Type B pancreatic cell (in vitro differentiated cells): ENCODE results near the gene INHA. TPM values are rescaled to one million over a fixed set of nuclear protein-coding genes. Genes with fewer than 3 reads are reported as not detected.
A peak's percentile ranks its signal among the peaks of the same experiment; 100 is the strongest.

Source experiments
- DNase-seq: peaks from one replicate; pipeline ENCODE4 v3.0.0; 2021; ENCODE audit warnings: mixed read lengths; ENCODE audit not compliant: unreplicated experiment; ENCODE audit errors: extremely low spot score
- H3K27ac Mint-ChIP-seq: 2 replicates; pipeline ENCODE4 v1.8.0; 2021; ENCODE audit warnings: mild to moderate bottlenecking, mixed read lengths
- H3K27me3 Mint-ChIP-seq: 2 replicates; pipeline ENCODE4 v1.8.0; 2021; ENCODE audit warnings: mixed read lengths
- H3K36me3 Mint-ChIP-seq: 2 replicates; pipeline ENCODE4 v1.8.0; 2021; ENCODE audit warnings: mixed read lengths
- H3K4me1 Mint-ChIP-seq: one replicate; pipeline ENCODE4 v1.8.0; 2021; ENCODE audit warnings: mixed read lengths; ENCODE audit not compliant: unreplicated experiment
- H3K4me3 Mint-ChIP-seq: 2 replicates; pipeline ENCODE4 v1.8.0; 2021; ENCODE audit warnings: mild to moderate bottlenecking, mixed read lengths
- H3K9me3 Mint-ChIP-seq: 2 replicates; pipeline ENCODE4 v1.8.0; 2021; ENCODE audit warnings: mixed read lengths
- CTCF ChIP-seq: fragments of 200-600 bp; sonication (generic); conservative IDR thresholded peaks from 2 replicates; pipeline ENCODE4 v1.5.0; 2021; ENCODE audit warnings: antibody characterized with exemption, mild to moderate bottlenecking
- total RNA-seq: library from RNA; stranded (reverse); gene quantifications from 2 replicates; pipeline ENCODE4 v1.2.1, GENCODE V29; 2021; ENCODE audit warnings: low replicate concordance

INHA gene
- total RNA-seq, 1 donor from 2014 or later = 1.2 TPM

- DNase-seq = no peak
- Mint-ChIP-seq H3K9me3 (no peaks in the 10 kb centered on the region), H3K27ac (no peak overlapping the region), H3K4me1 (peaks cover 5% of the 10 kb centered on the region), H3K4me3 (no peak overlapping the region), H3K36me3 (peaks cover 7% of the 10 kb centered on the region), H3K27me3 (peaks cover 2% of the 10 kb centered on the region)
- no peak for TF ChIP-seq CTCF
These were observed 14.0 kb upstream of the INHA start for GRCh38 chr2:219557791-219558785.

GRCh38 chr2:219559156-219559915 lies 12.8 kb upstream of the INHA start:
- no peak for DNase-seq
- TF ChIP-seq CTCF = no peak
- Mint-ChIP-seq H3K9me3 (no peaks in the 10 kb centered on the region), H3K4me1 (peaks cover 5% of the 10 kb centered on the region), H3K4me3 (no peak overlapping the region), H3K27me3 (no peaks in the 10 kb centered on the region), H3K36me3 (peaks cover 10% of the 10 kb centered on the region), H3K27ac (no peak overlapping the region)

GRCh38 chr2:219560037-219560892 lies 11.8 kb upstream of the INHA start:
- H3K9me3 Mint-ChIP-seq = no peaks in the 10 kb centered on the region
- H3K4me3 Mint-ChIP-seq = no peak overlapping the region
- H3K27me3 Mint-ChIP-seq = no peaks in the 10 kb centered on the region
- DNase-seq = no peak
- no peak overlapping the region for H3K27ac Mint-ChIP-seq
- TF ChIP-seq CTCF = peak; percentile 85
- H3K4me1 Mint-ChIP-seq = peaks cover 5% of the 10 kb centered on the region
- H3K36me3 Mint-ChIP-seq = peaks cover 12% of the 10 kb centered on the region

GRCh38 chr2:219560893-219561178 lies 11.3 kb upstream of the INHA start:
- Mint-ChIP-seq H3K27me3 (no peaks in the 10 kb centered on the region), H3K27ac (no peak overlapping the region), H3K4me1 (peaks cover 5% of the 10 kb centered on the region), H3K4me3 (no peak overlapping the region), H3K36me3 (peaks cover 13% of the 10 kb centered on the region), H3K9me3 (no peaks in the 10 kb centered on the region)
- no peak for TF ChIP-seq CTCF
- DNase-seq = no peak
